ENCODE measurements around the gene TNPO3. TPM values are rescaled to one million over a fixed set of nuclear protein-coding genes. Genes with fewer than 3 reads are reported as not detected.
A peak's percentile ranks its signal among the peaks of the same experiment; 100 is the strongest.

Gene TNPO3
- total RNA-seq, 4 donors from 2014 or later = 30.8 to 43.4 (median 34.4) TPM

GRCh38 chr7:128985660-128986059, 69.3 kb downstream of the TNPO3 start:
- Histone ChIP-seq H3K27ac (no peak overlapping the region), H3K4me1 (no peaks in the 10 kb centered on the region), H3K27me3 (no peaks in the 10 kb centered on the region), H3K4me3 (no peak overlapping the region), H3K36me3 (peaks cover 84% of the 10 kb centered on the region), H3K9me3 (no peaks in the 10 kb centered on the region)
- DNase-seq (ENCODE audit: low spot score in 2 of 2) = no peak
- TF ChIP-seq POLR2A (IDR thresholded peaks at IDR 0.05) (no peak), EP300 (IDR thresholded peaks at IDR 0.05) (no peak), POLR2AphosphoS5 (IDR thresholded peaks at IDR 0.05) (no peak)
- TF ChIP-seq, protein P1, sequence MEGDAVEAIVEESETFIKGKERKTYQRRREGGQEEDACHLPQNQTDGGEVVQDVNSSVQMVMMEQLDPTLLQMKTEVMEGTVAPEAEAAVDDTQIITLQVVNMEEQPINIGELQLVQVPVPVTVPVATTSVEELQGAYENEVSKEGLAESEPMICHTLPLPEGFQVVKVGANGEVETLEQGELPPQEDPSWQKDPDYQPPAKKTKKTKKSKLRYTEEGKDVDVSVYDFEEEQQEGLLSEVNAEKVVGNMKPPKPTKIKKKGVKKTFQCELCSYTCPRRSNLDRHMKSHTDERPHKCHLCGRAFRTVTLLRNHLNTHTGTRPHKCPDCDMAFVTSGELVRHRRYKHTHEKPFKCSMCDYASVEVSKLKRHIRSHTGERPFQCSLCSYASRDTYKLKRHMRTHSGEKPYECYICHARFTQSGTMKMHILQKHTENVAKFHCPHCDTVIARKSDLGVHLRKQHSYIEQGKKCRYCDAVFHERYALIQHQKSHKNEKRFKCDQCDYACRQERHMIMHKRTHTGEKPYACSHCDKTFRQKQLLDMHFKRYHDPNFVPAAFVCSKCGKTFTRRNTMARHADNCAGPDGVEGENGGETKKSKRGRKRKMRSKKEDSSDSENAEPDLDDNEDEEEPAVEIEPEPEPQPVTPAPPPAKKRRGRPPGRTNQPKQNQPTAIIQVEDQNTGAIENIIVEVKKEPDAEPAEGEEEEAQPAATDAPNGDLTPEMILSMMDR (IDR thresholded peaks at IDR 0.05) = no peak

DNA sequence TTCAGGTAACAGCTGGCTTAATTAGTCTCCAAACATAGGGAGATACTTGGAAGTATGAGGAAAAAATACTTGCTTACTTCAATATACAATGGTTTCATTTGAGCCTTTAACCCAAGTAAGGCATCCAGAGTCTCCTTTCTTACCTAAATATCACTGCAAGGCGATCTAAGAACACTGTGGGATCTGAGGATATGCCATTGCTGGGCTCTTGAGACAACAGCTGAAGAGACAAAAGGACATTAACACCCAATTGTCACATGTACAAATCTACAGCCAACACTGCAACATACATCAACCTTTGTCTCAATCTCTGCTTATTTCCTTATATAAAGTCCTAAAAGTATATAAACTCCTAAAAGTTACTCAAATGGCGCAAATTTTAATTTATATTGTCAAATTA, 72.8 kb downstream of the TNPO3 start:
- H3K4me3 ChIP-seq = no peak overlapping the region
- H3K4me1 ChIP-seq = no peaks in the 10 kb centered on the region
- TF ChIP-seq POLR2AphosphoS5 (IDR thresholded peaks at IDR 0.05) = no peak
- no peak for DNase-seq (ENCODE audit: low spot score in 2 of 2)
- 94% methylated on average over 2 of the region's 2 CpGs for WGBS
- H3K9me3 ChIP-seq = no peaks in the 10 kb centered on the region
- no peak overlapping the region for H3K27ac ChIP-seq
- no peaks in the 10 kb centered on the region for H3K27me3 ChIP-seq
- H3K36me3 ChIP-seq = peaks cover 83% of the 10 kb centered on the region

DNA sequence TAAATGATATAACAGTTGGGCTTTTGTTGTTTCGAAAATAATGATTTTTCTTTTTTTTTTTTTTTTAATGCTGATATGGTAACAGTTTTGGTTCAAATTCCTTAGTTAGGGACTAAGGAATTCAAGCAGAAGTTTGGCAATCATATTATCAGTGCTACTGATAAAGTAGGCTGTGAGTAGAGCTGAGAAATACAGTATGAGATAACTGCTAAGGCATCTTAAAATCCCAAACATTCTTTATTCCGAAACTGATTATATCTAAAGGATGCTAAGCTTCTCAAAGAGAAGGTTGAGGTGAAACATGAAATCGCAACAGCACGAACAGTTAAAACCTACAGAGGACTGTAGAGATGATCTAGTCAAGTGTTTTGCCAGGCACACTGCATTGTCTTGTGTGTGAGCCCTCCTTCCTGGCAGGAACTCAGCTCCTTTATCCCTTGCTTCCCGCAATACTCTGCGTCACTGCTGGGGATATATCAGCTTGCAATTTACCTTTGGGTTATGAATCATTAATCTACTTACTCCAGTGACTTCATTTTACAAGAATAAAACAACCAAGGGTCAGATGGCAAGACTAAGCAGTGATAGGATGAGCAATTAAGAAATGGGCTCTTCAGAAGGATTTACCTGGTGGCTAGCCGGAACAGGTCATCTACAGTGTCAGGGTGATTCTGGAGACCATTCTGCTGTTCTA, 80.5 kb downstream of the TNPO3 start:
- Histone ChIP-seq H3K27me3 (no peaks in the 10 kb centered on the region), H3K4me1 (no peaks in the 10 kb centered on the region), H3K4me3 (no peak overlapping the region), H3K36me3 (peaks cover 89% of the 10 kb centered on the region), H3K27ac (no peak overlapping the region), H3K9me3 (no peaks in the 10 kb centered on the region)
- WGBS = 79% methylated on average over 7 of the region's 7 CpGs
- DNase-seq (ENCODE audit: low spot score in 2 of 2) = no peak
- TF ChIP-seq POLR2AphosphoS5 (IDR thresholded peaks at IDR 0.05) (no peak), POLR2A (IDR thresholded peaks at IDR 0.05) (no peak), EP300 (IDR thresholded peaks at IDR 0.05) (no peak)
- TF ChIP-seq, protein P1 (IDR thresholded peaks at IDR 0.05) = no peak

GRCh38 chr7:128968624-128969023, 86.3 kb downstream of the TNPO3 start:
- H3K4me1 ChIP-seq = peaks cover 3% of the 10 kb centered on the region
- no peaks in the 10 kb centered on the region for H3K27me3 ChIP-seq
- peaks cover 89% of the 10 kb centered on the region for H3K36me3 ChIP-seq
- no peak overlapping the region for H3K27ac ChIP-seq
- no peaks in the 10 kb centered on the region for H3K9me3 ChIP-seq
- H3K4me3 ChIP-seq = no peak overlapping the region
- WGBS = 81% methylated on average over 1 of the region's 1 CpG
- DNase-seq (ENCODE audit: low spot score in 2 of 2) = no peak
- TF ChIP-seq POLR2A (IDR thresholded peaks at IDR 0.05) = no peak
- no peak for TF ChIP-seq EP300 (IDR thresholded peaks at IDR 0.05)
- TF ChIP-seq, protein P1 (IDR thresholded peaks at IDR 0.05) = no peak
- TF ChIP-seq POLR2AphosphoS5 (IDR thresholded peaks at IDR 0.05) = no peak

- Histone ChIP-seq H3K4me3 (no peak overlapping the region), H3K27ac (peak overlapping the region; percentile 75), H3K4me1 (peaks cover 11% of the 10 kb centered on the region), H3K27me3 (no peaks in the 10 kb centered on the region), H3K9me3 (no peaks in the 10 kb centered on the region), H3K36me3 (peaks cover 61% of the 10 kb centered on the region)
- TF ChIP-seq POLR2A (IDR thresholded peaks at IDR 0.05) (no peak), EP300 (IDR thresholded peaks at IDR 0.05) (no peak), POLR2AphosphoS5 (IDR thresholded peaks at IDR 0.05) (no peak)
- TF ChIP-seq, protein P1 (IDR thresholded peaks at IDR 0.05) = no peak
- DNase-seq (ENCODE audit: low spot score in 2 of 2) = no peak
- 70% methylated on average over 1 of the region's 1 CpG for WGBS
Observed at GRCh38 chr7:128963327-128963757, 91.6 kb downstream of the TNPO3 start.

- Histone ChIP-seq H3K36me3 (peaks cover 61% of the 10 kb centered on the region), H3K27ac (peak overlapping the region; percentile 75)
- TF ChIP-seq, protein P1 (IDR thresholded peaks at IDR 0.05) = no peak
- no peak for TF ChIP-seq POLR2A (IDR thresholded peaks at IDR 0.05)
- no peak for TF ChIP-seq POLR2AphosphoS5 (IDR thresholded peaks at IDR 0.05)
- no peak for TF ChIP-seq EP300 (IDR thresholded peaks at IDR 0.05)
Observed at GRCh38 chr7:128962899-128963298, 92.0 kb downstream of the TNPO3 start.

More at GRCh38 chr7:128962899-128963298, 92.0 kb downstream of the TNPO3 start:
- Histone ChIP-seq H3K4me3 (no peak overlapping the region), H3K9me3 (no peaks in the 10 kb centered on the region), H3K27me3 (no peaks in the 10 kb centered on the region), H3K4me1 (peaks cover 11% of the 10 kb centered on the region)
- DNase-seq (ENCODE audit: low spot score in 2 of 2) = no peak

All from suprapubic skin (tissue), 4 donors.